ENCODE measurements around the gene NPM1. TPM values are rescaled to one million over a fixed set of nuclear protein-coding genes. Genes with fewer than 3 reads are reported as not detected.

The NPM1 gene
- total RNA-seq, 1 experiment from 2014 or later: 3,530 TPM

- no peak for TF ChIP-seq SMAD3 (CRISPR knock-in tag; IDR thresholded peaks at IDR 0.05; ENCODE audit: borderline replicate concordance)
- no peak for TF ChIP-seq JAZF1 (CRISPR knock-in tag; IDR thresholded peaks at IDR 0.05)
- TF ChIP-seq ATF2 (CRISPR knock-in tag; IDR thresholded peaks at IDR 0.05; ENCODE audit: borderline replicate concordance, low read depth): no peak
- TF ChIP-seq ZNF121 (CRISPR knock-in tag; IDR thresholded peaks at IDR 0.05): no peak
Measured at GRCh38 chr5:171367424-171368370, 20.0 kb upstream of the NPM1 start (continued).

GRCh38 chr5:171369056-171369455 is 18.6 kb upstream of the NPM1 start:
- H3K4me3 Mint-ChIP-seq: no peak overlapping the region
- no peaks in the 10 kb centered on the region for H3K4me1 Mint-ChIP-seq
- DNase-seq (ENCODE audit: low spot score): no peak
- H3K36me3 Mint-ChIP-seq: no peaks in the 10 kb centered on the region
- CTCF ChIA-PET: no interaction called here
- TF ChIP-seq ATF6 (CRISPR knock-in tag; IDR thresholded peaks at IDR 0.05): no peak
- no peak for TF ChIP-seq FOXK1 (CRISPR knock-in tag; IDR thresholded peaks at IDR 0.05)
- TF ChIP-seq ZNF532 (CRISPR knock-in tag; IDR thresholded peaks at IDR 0.05; ENCODE audit: borderline replicate concordance): no peak
- no peak for TF ChIP-seq ZNF423 (CRISPR knock-in tag; IDR thresholded peaks at IDR 0.05)
- TF ChIP-seq IRF1 (CRISPR knock-in tag; IDR thresholded peaks at IDR 0.05): no peak
- TF ChIP-seq ZSCAN18 (CRISPR knock-in tag; IDR thresholded peaks at IDR 0.05): no peak
- no peak for TF ChIP-seq USF1 (CRISPR knock-in tag; IDR thresholded peaks at IDR 0.05)
- TF ChIP-seq GABPB1 (CRISPR knock-in tag; IDR thresholded peaks at IDR 0.05): no peak
- no peak for TF ChIP-seq ESRRA (CRISPR knock-in tag; IDR thresholded peaks at IDR 0.05; ENCODE audit: borderline replicate concordance)
- TF ChIP-seq FOXP4 (CRISPR knock-in tag; IDR thresholded peaks at IDR 0.05): no peak
- TF ChIP-seq MAX (CRISPR knock-in tag; IDR thresholded peaks at IDR 0.05): no peak
- no peak for TF ChIP-seq HMGA2 (CRISPR knock-in tag; IDR thresholded peaks at IDR 0.05)
- TF ChIP-seq RELA (CRISPR knock-in tag; IDR thresholded peaks at IDR 0.05; ENCODE audit: borderline replicate concordance): no peak
- TF ChIP-seq SOX15 (CRISPR knock-in tag; IDR thresholded peaks at IDR 0.05): no peak
- TF ChIP-seq ZNF671 (CRISPR knock-in tag; IDR thresholded peaks at IDR 0.05): no peak
- no peak for TF ChIP-seq TEAD4 (CRISPR knock-in tag; IDR thresholded peaks at IDR 0.05)
- no peak for TF ChIP-seq TEAD1 (CRISPR knock-in tag; IDR thresholded peaks at IDR 0.05)
- no peak for TF ChIP-seq OVOL2 (CRISPR knock-in tag; IDR thresholded peaks at IDR 0.05; ENCODE audit: borderline replicate concordance)
- TF ChIP-seq SP1 (CRISPR knock-in tag; conservative IDR thresholded peaks at IDR 0.05): no peak
- H3K9me3 Mint-ChIP-seq: no peaks in the 10 kb centered on the region
- H3K27me3 Mint-ChIP-seq (ENCODE audit: low read depth): no peaks in the 10 kb centered on the region; the same call in none of the 2 replicates
- no peak overlapping the region for H3K27ac Mint-ChIP-seq
- POLR2A ChIA-PET: no interaction called here
- no peak for ATAC-seq
